ENCODE measurements around the gene C5AR1.

Gene C5AR1

DNA sequence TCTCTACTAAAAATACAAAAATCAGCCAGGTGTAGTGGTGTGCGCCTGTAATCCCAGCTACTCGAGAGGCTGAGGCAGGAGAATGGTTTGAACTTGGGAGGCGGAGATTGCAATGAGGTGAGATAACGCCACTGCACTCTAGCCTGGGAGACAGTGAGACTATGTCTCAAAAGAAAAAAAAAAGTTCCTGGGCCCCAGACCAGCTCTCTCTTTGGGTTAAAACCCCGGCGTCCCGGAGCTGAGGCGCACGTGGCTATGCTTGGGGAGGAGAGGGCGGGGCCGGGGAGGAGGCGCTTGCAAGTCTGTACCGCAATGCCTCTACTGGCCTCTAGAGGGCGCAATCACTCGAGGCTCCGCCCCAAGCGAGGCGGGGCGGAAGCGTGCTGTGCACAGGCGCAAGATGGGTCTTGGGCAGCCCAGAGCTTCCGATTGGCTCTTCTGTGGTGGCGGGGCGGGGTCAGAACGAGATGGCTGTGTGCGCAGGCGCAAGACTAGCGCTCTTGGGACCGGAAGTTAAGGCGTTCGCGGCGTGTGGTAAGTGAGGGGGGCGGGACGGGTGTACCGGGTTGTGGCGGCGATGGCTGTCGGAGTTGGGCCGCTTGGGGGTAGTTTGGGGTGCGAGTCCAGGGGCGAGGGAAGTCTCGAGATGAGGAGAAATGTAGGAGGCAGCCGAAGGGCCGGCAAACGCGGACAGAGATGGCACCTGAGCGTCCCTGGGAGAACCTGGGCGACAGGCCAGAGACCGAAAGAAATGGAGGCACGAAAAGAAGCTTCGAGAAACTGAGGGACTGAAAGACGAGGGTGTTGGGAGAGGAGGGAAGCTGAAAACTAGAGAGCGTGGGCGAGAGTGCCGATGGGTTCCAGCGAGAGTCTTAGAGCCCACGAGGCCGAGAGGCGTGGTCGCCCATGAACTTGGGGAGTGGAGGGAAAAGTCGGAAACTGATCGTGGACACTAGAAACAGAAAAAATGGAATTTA, 39.4 kb downstream of the C5AR1 start, which contains the start of gene DHX34:
TSS of gene DHX34 (plus strand) at position 497 of the 977 bp plus-strand sequence. CDS start 3,716 bp downstream, outside the sequence.
- Histone ChIP-seq H3K4me1 (ENCODE audit: control insufficient read depth in 1 of 2, insufficient read depth in 2 of 2, low read length in 2 of 2) (peaks cover 2 to 4% of the 10 kb centered on the region in 2 experiments), H3K9ac (ENCODE audit: low read length) (peak within 1 kb of the TSS; percentile 90)

DNA sequence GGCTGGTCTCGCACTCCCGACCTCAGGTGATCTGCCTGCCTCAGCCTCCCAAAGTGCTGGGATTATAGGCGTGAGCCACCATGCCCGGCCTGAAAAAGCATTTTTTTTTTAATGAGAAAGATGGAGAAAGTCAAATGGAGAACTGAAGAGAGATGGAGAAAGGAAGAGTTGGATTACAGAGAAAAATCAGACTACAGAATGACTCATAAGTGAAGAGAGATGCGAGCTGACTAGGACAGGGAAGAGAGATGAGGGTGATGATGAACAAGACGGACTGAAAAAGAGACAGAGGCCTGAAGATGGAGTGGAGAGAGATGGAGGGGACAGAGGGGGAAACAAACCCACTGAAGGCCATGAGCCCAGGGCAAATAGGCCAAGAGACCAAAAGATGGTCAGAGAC, 41.0 kb downstream of the C5AR1 start:
- no peak overlapping the region for H2AFZ ChIP-seq (ENCODE audit: insufficient read depth, low read length, poor library complexity)
- no peaks in the 10 kb centered on the region for H3K27me3 ChIP-seq (ENCODE audit: insufficient read depth, low read length)
- H3K27ac ChIP-seq (ENCODE audit: low read depth, low read length), result no peak overlapping the region
- H3K23ac ChIP-seq (ENCODE audit: low read length), result no peak overlapping the region
- H4K8ac ChIP-seq (ENCODE audit: low read depth, low read length), result no peak overlapping the region
- no peak overlapping the region for H3K4me2 ChIP-seq (ENCODE audit: low read length)
- peaks cover 21 to 31% of the 10 kb centered on the region in 2 experiments for H3K36me3 ChIP-seq (ENCODE audit: control insufficient read depth in 1 of 2, insufficient read depth in 2 of 2, low read length in 2 of 2)
- H3K9me3 ChIP-seq (ENCODE audit: insufficient read depth, low read depth, low read length), result no peaks in the 10 kb centered on the region
- no peak overlapping the region for H3K18ac ChIP-seq (ENCODE audit: low read length)
- no peak overlapping the region for H2AK5ac ChIP-seq (ENCODE audit: low read length)
- WGBS (ENCODE audit: extremely low coverage, insufficient coverage, insufficient read length), result no CpG with 5 or more reads among the region's 6 CpGs
- no peak overlapping the region for H3K14ac ChIP-seq (ENCODE audit: low read length)
- DNase-seq, result no peak
- H4K91ac ChIP-seq (ENCODE audit: low read depth, low read length), result no peak overlapping the region
- H3K9ac ChIP-seq (ENCODE audit: low read length), result no peak overlapping the region
- H2BK5ac ChIP-seq (ENCODE audit: low read depth, low read length, poor library complexity), result no peak overlapping the region
- no peak overlapping the region for H2BK120ac ChIP-seq (ENCODE audit: insufficient read depth, low read length, poor library complexity)
- H3K4me1 ChIP-seq (ENCODE audit: control insufficient read depth in 1 of 2, insufficient read depth in 2 of 2, low read length in 2 of 2), result peaks cover 2 to 4% of the 10 kb centered on the region in 2 experiments
- H3K79me2 ChIP-seq (ENCODE audit: control insufficient read depth, insufficient read depth, low read length, poor library complexity), result peaks cover 6% of the 10 kb centered on the region
- peaks cover 4% of the 10 kb centered on the region for H3K79me1 ChIP-seq (ENCODE audit: low read length)
- H2BK12ac ChIP-seq (ENCODE audit: low read length), result no peak overlapping the region
- H4K12ac ChIP-seq (ENCODE audit: low read depth, low read length), result no peak overlapping the region
- no peak overlapping the region for H3K4me3 ChIP-seq (ENCODE audit: low read depth, low read length)
- no peak overlapping the region for H3K4ac ChIP-seq (ENCODE audit: low read depth, low read length)

More for the DNA sequence above, 39.4 kb downstream of the C5AR1 start, which contains the start of gene DHX34:
- H3K36me3 ChIP-seq (ENCODE audit: control insufficient read depth in 1 of 2, insufficient read depth in 2 of 2, low read length in 2 of 2), result peaks cover 12 to 20% of the 10 kb centered on the region in 2 experiments
- peak within 1 kb of the TSS; percentile 93 for H4K8ac ChIP-seq (ENCODE audit: low read depth, low read length)
- peak within 1 kb of the TSS; percentile 72 for H3K4me2 ChIP-seq (ENCODE audit: low read length)
- no peak within 1 kb of the TSS for H2BK12ac ChIP-seq (ENCODE audit: low read length)
- peaks cover 4% of the 10 kb centered on the region for H3K79me1 ChIP-seq (ENCODE audit: low read length)
- peak within 1 kb of the TSS; percentile 84 for H2AFZ ChIP-seq (ENCODE audit: insufficient read depth, low read length, poor library complexity)
- no peak within 1 kb of the TSS for H3K23ac ChIP-seq (ENCODE audit: low read length)
- H2BK5ac ChIP-seq (ENCODE audit: low read depth, low read length, poor library complexity), result peak within 1 kb of the TSS; percentile 45
- peak within 1 kb of the TSS; percentile 57 for H4K12ac ChIP-seq (ENCODE audit: low read depth, low read length)
- H3K9me3 ChIP-seq (ENCODE audit: insufficient read depth, low read depth, low read length), result no peaks in the 10 kb centered on the region
- H3K4ac ChIP-seq (ENCODE audit: low read depth, low read length), result peak within 1 kb of the TSS; percentile 93
- whole genome bisulfite sequencing (ENCODE audit: extremely low coverage, insufficient coverage, insufficient read length), result no CpG with 5 or more reads among the region's 63 CpGs
- H3K27ac ChIP-seq (ENCODE audit: low read depth, low read length), result no peak within 1 kb of the TSS
- peak within 1 kb of the TSS; percentile 80 for H3K18ac ChIP-seq (ENCODE audit: low read length)
- peak within 1 kb of the TSS; percentile 39 for H2AK5ac ChIP-seq (ENCODE audit: low read length)
- no peaks in the 10 kb centered on the region for H3K27me3 ChIP-seq (ENCODE audit: insufficient read depth, low read length)
- peak within 1 kb of the TSS; percentile 80 for H3K14ac ChIP-seq (ENCODE audit: low read length)
- peaks cover 6% of the 10 kb centered on the region for H3K79me2 ChIP-seq (ENCODE audit: control insufficient read depth, insufficient read depth, low read length, poor library complexity)
- peak within 1 kb of the TSS; percentile 74 for H2BK120ac ChIP-seq (ENCODE audit: insufficient read depth, low read length, poor library complexity)
- H4K91ac ChIP-seq (ENCODE audit: low read depth, low read length), result peak within 1 kb of the TSS; percentile 75
- H3K4me3 ChIP-seq (ENCODE audit: low read depth, low read length), result peak within 1 kb of the TSS; percentile 92
- DNase-seq, result peak; percentile 99 to 100

DNA sequence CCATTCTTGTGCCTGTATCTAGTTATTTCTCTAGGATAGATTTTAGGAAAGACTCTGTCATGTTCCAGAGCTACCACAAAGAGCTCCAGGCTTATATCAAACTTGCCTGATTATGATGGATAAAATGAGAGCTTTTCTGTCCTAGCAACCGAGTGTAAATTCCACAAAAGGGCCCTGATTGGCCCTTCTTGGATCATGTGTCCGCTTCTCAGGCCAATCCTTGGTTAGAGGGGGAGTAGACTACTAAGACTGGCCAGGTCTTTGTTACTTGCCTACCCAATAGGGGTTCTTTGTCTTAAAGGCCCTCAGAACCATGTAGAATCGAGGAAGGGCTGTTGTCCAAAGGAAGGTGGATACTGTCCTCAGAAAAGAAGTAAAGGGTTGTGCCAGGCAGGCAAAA, 41.9 kb downstream of the C5AR1 start:
- H3K36me3 ChIP-seq (ENCODE audit: control insufficient read depth in 1 of 2, insufficient read depth in 2 of 2, low read length in 2 of 2), result peaks cover 23 to 38% of the 10 kb centered on the region in 2 experiments
- no peak overlapping the region for H3K4me3 ChIP-seq (ENCODE audit: low read depth, low read length)
- H3K4ac ChIP-seq (ENCODE audit: low read depth, low read length), result no peak overlapping the region
- peaks cover 2 to 4% of the 10 kb centered on the region in 2 experiments for H3K4me1 ChIP-seq (ENCODE audit: control insufficient read depth in 1 of 2, insufficient read depth in 2 of 2, low read length in 2 of 2)
- no peak overlapping the region for H3K14ac ChIP-seq (ENCODE audit: low read length)
- H2BK5ac ChIP-seq (ENCODE audit: low read depth, low read length, poor library complexity), result no peak overlapping the region
- H3K4me2 ChIP-seq (ENCODE audit: low read length), result no peak overlapping the region
- H3K79me1 ChIP-seq (ENCODE audit: low read length), result peaks cover 4% of the 10 kb centered on the region
- no peak overlapping the region for H4K91ac ChIP-seq (ENCODE audit: low read depth, low read length)
- no peak overlapping the region for H2AK5ac ChIP-seq (ENCODE audit: low read length)
- no peak overlapping the region for H3K9ac ChIP-seq (ENCODE audit: low read length)
- no CpG with 5 or more reads among the region's 3 CpGs for whole genome bisulfite sequencing (ENCODE audit: extremely low coverage, insufficient coverage, insufficient read length)
- no peak overlapping the region for H3K18ac ChIP-seq (ENCODE audit: low read length)
- no peaks in the 10 kb centered on the region for H3K9me3 ChIP-seq (ENCODE audit: insufficient read depth, low read depth, low read length)
- H4K12ac ChIP-seq (ENCODE audit: low read depth, low read length), result no peak overlapping the region
- H3K79me2 ChIP-seq (ENCODE audit: control insufficient read depth, insufficient read depth, low read length, poor library complexity), result peaks cover 6% of the 10 kb centered on the region
- H3K23ac ChIP-seq (ENCODE audit: low read length), result no peak overlapping the region
- H3K27ac ChIP-seq (ENCODE audit: low read depth, low read length), result no peak overlapping the region
- H2BK12ac ChIP-seq (ENCODE audit: low read length), result no peak overlapping the region
- H2AFZ ChIP-seq (ENCODE audit: insufficient read depth, low read length, poor library complexity), result no peak overlapping the region
- H2BK120ac ChIP-seq (ENCODE audit: insufficient read depth, low read length, poor library complexity), result no peak overlapping the region
- no peak for DNase-seq
- H3K27me3 ChIP-seq (ENCODE audit: insufficient read depth, low read length), result no peaks in the 10 kb centered on the region
- no peak overlapping the region for H4K8ac ChIP-seq (ENCODE audit: low read depth, low read length)

DNA sequence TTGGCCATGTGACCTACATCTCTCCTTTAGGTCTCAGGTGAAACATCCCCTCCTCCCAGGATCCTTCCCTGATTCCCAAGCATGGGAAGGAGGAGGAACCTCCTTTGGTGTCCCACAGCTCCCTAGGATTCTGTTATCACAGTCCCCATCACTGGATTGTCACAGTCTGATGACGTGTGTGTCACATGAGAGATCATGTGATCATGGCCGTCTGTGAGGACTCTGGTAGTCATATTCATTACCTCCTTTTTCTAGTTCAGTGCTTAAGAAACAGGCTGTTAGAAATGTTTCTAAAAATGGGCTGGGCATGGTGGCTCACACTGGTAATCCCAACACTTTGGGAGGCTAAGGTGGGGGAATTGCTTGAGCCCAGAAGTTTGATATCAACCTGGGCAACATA, 42.4 kb downstream of the C5AR1 start:
- H3K79me1 ChIP-seq (ENCODE audit: low read length), result peaks cover 4% of the 10 kb centered on the region
- H3K4ac ChIP-seq (ENCODE audit: low read depth, low read length), result no peak overlapping the region
- H2BK5ac ChIP-seq (ENCODE audit: low read depth, low read length, poor library complexity), result no peak overlapping the region
- H2AFZ ChIP-seq (ENCODE audit: insufficient read depth, low read length, poor library complexity), result no peak overlapping the region
- H2BK12ac ChIP-seq (ENCODE audit: low read length), result no peak overlapping the region
- WGBS (ENCODE audit: extremely low coverage, insufficient coverage, insufficient read length), result no CpG with 5 or more reads among the region's 2 CpGs
- H2BK120ac ChIP-seq (ENCODE audit: insufficient read depth, low read length, poor library complexity), result no peak overlapping the region
- H3K4me1 ChIP-seq (ENCODE audit: control insufficient read depth in 1 of 2, insufficient read depth in 2 of 2, low read length in 2 of 2), result peaks cover 2 to 4% of the 10 kb centered on the region in 2 experiments
- no peak overlapping the region for H4K8ac ChIP-seq (ENCODE audit: low read depth, low read length)
- H3K36me3 ChIP-seq (ENCODE audit: control insufficient read depth in 1 of 2, insufficient read depth in 2 of 2, low read length in 2 of 2), result peaks cover 28 to 42% of the 10 kb centered on the region in 2 experiments
- H4K12ac ChIP-seq (ENCODE audit: low read depth, low read length), result no peak overlapping the region
- H2AK5ac ChIP-seq (ENCODE audit: low read length), result no peak overlapping the region
- H3K27ac ChIP-seq (ENCODE audit: low read depth, low read length), result no peak overlapping the region
- H3K9me3 ChIP-seq (ENCODE audit: insufficient read depth, low read depth, low read length), result no peaks in the 10 kb centered on the region
- no peak overlapping the region for H3K9ac ChIP-seq (ENCODE audit: low read length)
- H3K79me2 ChIP-seq (ENCODE audit: control insufficient read depth, insufficient read depth, low read length, poor library complexity), result peaks cover 6% of the 10 kb centered on the region
- no peak overlapping the region for H3K23ac ChIP-seq (ENCODE audit: low read length)
- H3K4me2 ChIP-seq (ENCODE audit: low read length), result no peak overlapping the region
- H3K18ac ChIP-seq (ENCODE audit: low read length), result no peak overlapping the region
- no peaks in the 10 kb centered on the region for H3K27me3 ChIP-seq (ENCODE audit: insufficient read depth, low read length)
- H3K4me3 ChIP-seq (ENCODE audit: low read depth, low read length), result no peak overlapping the region
- no peak overlapping the region for H3K14ac ChIP-seq (ENCODE audit: low read length)
- no peak overlapping the region for H4K91ac ChIP-seq (ENCODE audit: low read depth, low read length)
- no peak for DNase-seq
